ENCODE results near the gene ZIC4.
A peak's percentile ranks its signal among the peaks of the same experiment; 100 is the strongest.

The ZIC4 gene

GRCh38 chr3:147418371-147418781, 12.0 kb upstream of the ZIC4 start:
- no peak overlapping the region for H3K4me3 ChIP-seq (ENCODE audit: low read depth, low read length)
- TF ChIP-seq CTCF (IDR thresholded peaks at IDR 0.05; ENCODE audit: control insufficient read depth, extremely low read depth, insufficient read depth): no peak
- DNase-seq (ENCODE audit: low read depth): no peak

- no peak overlapping the region for H3K4me3 ChIP-seq (ENCODE audit: low read depth, low read length)
- DNase-seq (ENCODE audit: low read depth): no peak
- TF ChIP-seq CTCF (IDR thresholded peaks at IDR 0.05; ENCODE audit: control insufficient read depth, extremely low read depth, insufficient read depth): no peak
Observed at GRCh38 chr3:147417551-147418295, 11.4 kb upstream of the ZIC4 start.

- DNase-seq (ENCODE audit: low read depth): no peak
- H3K4me3 ChIP-seq (ENCODE audit: low read depth, low read length): no peak overlapping the region
- no peak for TF ChIP-seq CTCF (IDR thresholded peaks at IDR 0.05; ENCODE audit: control insufficient read depth, extremely low read depth, insufficient read depth)
Observed at GRCh38 chr3:147416931-147417330, 10.6 kb upstream of the ZIC4 start.

GRCh38 chr3:147415874-147416273, 9.5 kb upstream of the ZIC4 start:
- TF ChIP-seq CTCF (IDR thresholded peaks at IDR 0.05; ENCODE audit: control insufficient read depth, extremely low read depth, insufficient read depth): 0 out of 2 replicates have a peak, but pooled peaks have one; percentile 14

GRCh38 chr3:147415286-147415685, 8.9 kb upstream of the ZIC4 start:
- DNase-seq (ENCODE audit: low read depth): no peak
- no peak overlapping the region for H3K4me3 ChIP-seq (ENCODE audit: low read depth, low read length)
- TF ChIP-seq CTCF (IDR thresholded peaks at IDR 0.05; ENCODE audit: control insufficient read depth, extremely low read depth, insufficient read depth): no peak

More at GRCh38 chr3:147415874-147416273, 9.5 kb upstream of the ZIC4 start:
- DNase-seq (ENCODE audit: low read depth): no peak
- H3K4me3 ChIP-seq (ENCODE audit: low read depth, low read length): no peak overlapping the region

GRCh38 chr3:147414390-147415138, 8.2 kb upstream of the ZIC4 start:
- H3K4me3 ChIP-seq (ENCODE audit: low read depth, low read length): no peak overlapping the region
- TF ChIP-seq CTCF (IDR thresholded peaks at IDR 0.05; ENCODE audit: control insufficient read depth, extremely low read depth, insufficient read depth): no peak
- no peak for DNase-seq (ENCODE audit: low read depth)
